ENCODE results near the gene SEZ6.

Gene SEZ6

GRCh38 chr17:29004081-29004692, 1.6 kb downstream of the SEZ6 start:
- no peak for DNase-seq (ENCODE audit: low read depth, low spot score)

- no peak for DNase-seq (ENCODE audit: low read depth, low spot score)
Measured at GRCh38 chr17:29003289-29003688, 2.5 kb downstream of the SEZ6 start.

- DNase-seq (ENCODE audit: low read depth, low spot score), result no peak
Measured at GRCh38 chr17:29002811-29003210, 3.0 kb downstream of the SEZ6 start.

- DNase-seq (ENCODE audit: low read depth, low spot score), result no peak
Measured at GRCh38 chr17:29000973-29001372, 4.9 kb downstream of the SEZ6 start.

GRCh38 chr17:28999206-28999605, 6.6 kb downstream of the SEZ6 start:
- no peak for DNase-seq (ENCODE audit: low read depth, low spot score)

GRCh38 chr17:28997806-28998205, 8.0 kb downstream of the SEZ6 start:
- DNase-seq (ENCODE audit: low read depth, low spot score), result no peak

GRCh38 chr17:28996554-28997096, 9.2 kb downstream of the SEZ6 start:
- no peak for DNase-seq (ENCODE audit: low read depth, low spot score)

- DNase-seq (ENCODE audit: low read depth, low spot score), result no peak
Measured at GRCh38 chr17:28993645-28994426, 12.0 kb downstream of the SEZ6 start.

- DNase-seq (ENCODE audit: low read depth, low spot score), result no peak
Measured at GRCh38 chr17:28992625-28993600, 12.9 kb downstream of the SEZ6 start.

- no peak for DNase-seq (ENCODE audit: low read depth, low spot score)
Measured at GRCh38 chr17:28992185-28992584, 13.6 kb downstream of the SEZ6 start.

GRCh38 chr17:28991779-28992178, 14.1 kb downstream of the SEZ6 start:
- DNase-seq (ENCODE audit: low read depth, low spot score), result no peak

- DNase-seq (ENCODE audit: low read depth, low spot score), result no peak
Measured at GRCh38 chr17:28989028-28989427, 16.8 kb downstream of the SEZ6 start.

- DNase-seq (ENCODE audit: low read depth, low spot score), result no peak
Measured at GRCh38 chr17:28988475-28988874, 17.4 kb downstream of the SEZ6 start.

- DNase-seq (ENCODE audit: low read depth, low spot score), result no peak
Measured at GRCh38 chr17:28986714-28987655, 18.8 kb downstream of the SEZ6 start.

GRCh38 chr17:28985950-28986713, 19.7 kb downstream of the SEZ6 start:
- DNase-seq (ENCODE audit: low read depth, low spot score), result no peak

GRCh38 chr17:28983286-28984230, 22.3 kb downstream of the SEZ6 start:
- no peak for DNase-seq (ENCODE audit: low read depth, low spot score)

GRCh38 chr17:28982131-28982793, 23.6 kb downstream of the SEZ6 start:
- DNase-seq (ENCODE audit: low read depth, low spot score), result no peak

- no peak for DNase-seq (ENCODE audit: low read depth, low spot score)
Measured at GRCh38 chr17:28978356-28978964, 27.4 kb downstream of the SEZ6 start.

All from brain pericyte (primary cell).